Measurements from ENCODE around the gene TMEM179.

GRCh38 chr14:104634138-104634760 lies 29.7 kb upstream of the TMEM179 start:
- TF ChIP-seq EZH2 (IDR thresholded peaks at IDR 0.05; ENCODE audit: insufficient read depth, poor library complexity, severe bottlenecking) (no peak), EZH2phosphoT487 (IDR thresholded peaks at IDR 0.05; ENCODE audit: insufficient read depth, low read depth) (no peak)

All from GM23248 (cell line).